HG02885 (cell line): Measurements from ENCODE around the gene ACAD8.
"Not testable (repeated sequence)": the region's sequence is repeated elsewhere in the genome, so short reads cannot be mapped to it uniquely, and the experiment has no call there.

Experiments used
- ATAC-seq: cut with Tn5 transposase; IDR thresholded peaks from one replicate; pipeline ENCODE4 v1.9.1; 2021; ENCODE audit warnings: mild to moderate bottlenecking; ENCODE audit not compliant: unreplicated experiment, poor library complexity

The ACAD8 gene

GRCh38 chr11:134237557-134237922 is 15.8 kb upstream of the ACAD8 start:
- no peak for ATAC-seq

DNA sequence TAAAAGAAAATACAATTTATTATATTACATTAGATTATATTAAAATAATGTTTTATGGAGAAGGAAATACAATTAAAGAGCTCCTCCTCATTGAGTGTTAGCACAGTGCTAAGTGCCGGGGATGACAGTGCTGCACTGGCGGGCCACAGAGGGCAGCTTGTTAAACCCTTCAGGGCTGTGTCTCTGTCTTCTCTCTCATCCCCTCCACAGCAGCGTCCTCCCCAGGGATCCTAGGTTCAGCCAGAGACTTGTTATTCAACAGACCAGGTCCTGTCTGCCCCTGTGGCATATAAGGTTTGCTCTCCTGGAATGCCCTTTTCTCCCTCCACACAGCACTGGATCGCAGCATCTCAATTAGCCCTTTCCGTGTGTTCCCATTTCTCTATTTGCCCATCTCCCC is 14.4 kb upstream of the ACAD8 start:
- ATAC-seq, result no peak

DNA sequence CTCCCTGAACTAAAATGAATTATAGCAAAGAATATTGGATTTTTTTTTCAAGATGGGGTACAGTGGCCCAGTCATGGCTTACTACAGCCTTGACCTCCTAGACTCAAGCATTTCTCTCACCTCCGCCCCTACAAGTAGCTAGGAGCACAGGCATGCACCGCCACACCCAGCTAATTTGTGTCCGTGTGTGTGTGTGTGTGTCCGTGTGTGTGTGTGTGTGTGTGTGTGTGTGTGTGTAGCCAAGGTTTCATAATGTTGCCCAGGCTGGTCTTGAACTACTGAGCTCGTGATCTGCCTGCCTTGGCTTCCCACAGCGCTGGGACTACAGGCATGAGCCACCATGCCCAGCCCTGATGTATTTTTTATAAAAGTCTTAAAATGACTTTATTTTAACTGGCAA is 12.8 kb upstream of the ACAD8 start:
- ATAC-seq, result no peak

DNA sequence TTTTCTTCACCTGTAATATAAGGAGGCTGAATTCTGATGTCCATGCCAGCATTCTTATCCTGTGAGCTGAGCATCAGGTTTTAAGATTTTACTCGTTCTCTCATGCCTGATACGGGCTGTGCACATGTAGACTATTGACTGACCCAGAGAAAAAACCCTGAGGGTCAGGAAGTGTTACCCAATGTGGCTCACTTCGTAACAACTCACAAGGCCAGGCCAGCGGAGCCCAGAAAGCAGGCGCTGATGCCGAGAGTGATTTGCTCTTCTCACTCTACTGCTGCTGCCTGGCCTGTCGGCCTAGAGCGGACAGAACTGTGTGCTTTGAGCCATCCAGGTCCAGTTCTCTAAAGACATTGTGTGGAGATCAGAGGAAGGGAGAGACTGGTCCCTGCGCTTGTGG is 11.0 kb upstream of the ACAD8 start:
- ATAC-seq, result no peak

GRCh38 chr11:134243913-134244312 is 9.5 kb upstream of the ACAD8 start:
- no peak for ATAC-seq

DNA sequence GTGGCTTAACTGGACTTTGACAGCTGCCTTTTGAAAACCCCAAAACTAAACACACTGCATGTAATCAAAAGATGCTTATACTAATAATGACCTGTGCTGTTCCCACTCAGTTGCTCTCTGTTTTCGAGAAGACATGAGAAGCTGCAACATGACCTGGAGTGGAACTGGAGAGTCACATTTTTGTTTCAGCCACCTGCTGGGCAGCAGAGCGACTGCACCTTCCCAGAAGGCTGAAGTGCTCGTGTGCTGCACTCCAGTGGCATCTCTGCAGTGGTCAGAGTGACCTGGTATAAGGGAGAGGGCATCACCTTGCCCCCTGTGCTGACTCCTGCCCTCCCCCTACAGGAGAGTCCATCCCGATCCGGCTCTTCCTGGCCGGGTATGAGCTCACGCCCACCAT is 8.8 kb upstream of the ACAD8 start:
- ATAC-seq, result peak; percentile 79

DNA sequence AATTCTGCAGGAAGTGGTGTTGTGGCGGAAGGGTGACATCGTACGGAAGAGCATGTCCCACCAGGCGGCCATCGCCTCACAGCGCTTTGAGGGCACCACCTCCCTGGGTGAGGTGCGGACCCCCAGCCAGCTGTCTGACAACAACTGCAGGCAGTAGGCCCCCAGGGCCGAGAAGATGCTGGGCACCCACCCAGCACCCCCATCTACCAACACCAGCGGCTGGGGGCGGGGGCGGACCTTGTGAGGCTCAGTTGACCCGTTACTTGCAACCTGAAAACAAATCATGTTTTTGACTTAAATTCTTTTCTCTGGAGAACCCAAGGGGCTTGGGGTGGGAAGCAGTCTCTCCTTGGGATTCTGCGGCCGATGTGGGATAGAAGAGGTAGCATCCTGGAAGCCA is 7.9 kb upstream of the ACAD8 start:
- no peak for ATAC-seq

DNA sequence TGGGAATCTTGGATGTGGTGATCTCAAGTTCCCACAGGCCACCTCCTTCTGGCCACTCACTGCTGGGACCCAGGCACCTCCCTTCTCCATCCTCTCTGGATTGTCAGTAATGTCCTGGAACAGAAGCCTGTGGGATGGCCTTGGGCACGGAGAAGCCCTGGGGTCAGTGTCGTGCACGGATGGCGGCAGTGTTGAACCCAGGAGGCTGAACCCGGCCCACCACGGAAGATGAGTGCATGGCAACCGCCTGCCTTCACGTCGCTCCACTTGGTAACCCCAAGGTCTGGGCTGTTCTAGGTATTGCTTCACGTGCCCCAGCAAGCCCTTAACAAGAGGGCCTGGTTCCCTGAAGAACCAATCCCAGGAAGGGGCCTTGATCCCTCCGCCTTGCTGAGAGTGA is 7.3 kb upstream of the ACAD8 start:
- ATAC-seq, result no peak

DNA sequence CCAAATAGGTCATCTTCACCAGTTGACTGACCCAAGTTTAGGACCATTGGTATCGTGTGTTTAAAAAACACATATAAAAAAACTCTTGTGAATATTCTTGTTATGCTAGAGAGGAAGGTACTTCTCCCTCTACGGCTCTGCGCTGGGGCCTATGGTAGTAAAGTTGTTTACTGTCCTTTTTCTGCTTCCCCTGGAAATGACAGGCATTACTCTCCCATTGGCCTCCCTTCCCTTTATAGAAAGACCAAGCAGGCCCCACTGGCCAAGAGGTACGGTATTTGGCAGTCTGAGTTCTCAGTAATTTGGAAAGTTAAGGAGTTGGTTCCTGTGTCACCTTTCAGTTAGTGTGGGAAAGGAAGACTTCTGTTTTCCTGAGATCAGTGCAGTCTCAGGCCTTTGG is 6.7 kb upstream of the ACAD8 start:
- ATAC-seq, result no peak

- ATAC-seq, result no peak
These were observed 4.4 kb upstream of the ACAD8 start for GRCh38 chr11:134248910-134249480.

DNA sequence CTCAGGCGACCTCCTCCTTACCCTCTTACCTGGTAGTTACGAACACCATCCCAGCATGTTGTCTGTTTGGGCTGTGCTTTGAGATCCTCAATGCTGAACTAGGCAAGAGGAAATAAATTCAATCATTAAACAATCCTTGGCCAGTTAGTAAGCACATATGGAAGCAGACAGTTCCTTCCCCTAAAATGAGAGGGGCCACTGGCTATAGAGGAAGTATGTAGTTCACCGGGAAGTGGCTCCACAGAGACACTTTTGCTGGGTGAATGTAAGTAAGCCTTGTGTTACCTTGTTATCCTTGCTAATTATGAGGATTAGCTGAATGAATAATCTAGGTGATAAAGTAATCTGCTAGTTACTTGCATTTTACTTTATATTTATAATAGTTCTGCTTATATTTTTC is 3.1 kb upstream of the ACAD8 start:
- ATAC-seq, result no peak

GRCh38 chr11:134250675-134251074 is 2.7 kb upstream of the ACAD8 start:
- no peak for ATAC-seq

DNA sequence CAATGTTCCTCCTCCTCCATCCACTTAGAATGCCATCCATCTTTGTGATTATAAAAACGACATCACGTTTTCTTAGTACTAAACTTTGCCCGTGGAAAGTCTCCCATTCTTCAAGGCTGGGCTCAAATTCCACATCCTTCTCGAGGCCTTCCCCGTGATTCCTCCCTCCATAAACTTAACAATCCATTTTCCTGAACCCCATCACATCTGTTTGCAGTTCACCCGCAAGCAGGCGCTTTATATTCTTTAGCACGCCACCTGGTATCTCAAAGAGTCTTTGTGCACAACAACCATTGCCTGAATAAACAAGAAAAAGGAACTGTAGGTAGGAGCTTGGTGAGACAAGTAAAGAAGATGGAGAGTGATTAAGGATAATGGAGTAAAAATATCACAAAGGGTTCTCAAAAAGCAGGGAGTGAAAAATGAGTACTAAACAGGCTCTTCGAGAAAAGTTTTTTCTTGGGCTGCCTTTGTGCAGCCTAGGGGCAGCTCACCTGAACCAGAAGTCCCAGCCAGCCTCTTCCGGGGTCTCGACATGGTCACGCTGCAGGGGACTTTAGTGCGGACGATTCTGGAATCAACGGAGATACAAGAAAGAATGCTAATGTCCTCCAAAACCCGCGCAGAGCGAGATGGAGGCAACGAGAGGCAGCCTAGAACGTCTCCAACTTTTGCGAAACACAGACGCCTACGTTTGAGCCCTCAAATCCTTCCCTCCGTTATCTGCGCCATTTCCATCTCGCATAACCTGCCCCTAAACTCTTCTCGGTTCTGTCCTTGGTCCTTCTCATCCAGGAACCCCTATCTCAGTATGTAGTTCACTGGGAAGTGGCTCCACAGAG is 801 bp upstream of the ACAD8 start:
- ATAC-seq, result peak; percentile 33

DNA sequence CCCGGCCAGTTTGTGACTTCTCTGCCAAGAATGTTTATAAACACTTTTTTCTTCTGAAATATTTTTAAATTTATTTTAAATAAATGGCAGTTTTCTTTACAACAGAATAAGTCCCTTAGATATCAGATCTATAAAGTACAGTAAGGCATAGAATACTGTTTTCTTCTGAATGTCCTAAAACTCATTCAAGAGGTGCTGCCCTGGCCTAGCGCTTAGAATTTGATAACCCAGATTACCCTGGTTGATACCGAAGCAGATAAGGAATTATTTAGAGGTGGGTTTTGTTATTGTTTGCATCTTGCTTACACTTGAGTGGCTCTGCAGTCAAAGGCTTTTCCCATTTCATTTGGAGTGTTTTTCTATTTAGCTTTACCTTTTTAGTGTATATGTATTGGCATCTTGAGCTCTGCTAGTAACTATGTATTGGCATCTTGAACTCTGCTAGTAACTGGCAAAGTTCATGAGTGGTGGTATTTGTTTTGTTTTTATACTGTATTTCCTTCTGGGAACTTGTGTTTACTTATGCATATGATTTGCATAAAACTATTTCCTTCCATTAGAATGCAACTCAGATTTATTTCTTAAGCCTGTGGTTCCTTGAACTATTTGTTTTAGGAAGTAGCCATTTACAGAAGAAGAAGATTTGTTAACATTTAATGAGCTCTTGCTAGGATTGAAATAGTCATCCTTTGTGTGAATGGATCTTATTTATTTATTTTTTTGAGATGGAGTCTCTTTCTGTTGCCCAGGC is 1.2 kb downstream of the ACAD8 start:
- no peak for ATAC-seq

DNA sequence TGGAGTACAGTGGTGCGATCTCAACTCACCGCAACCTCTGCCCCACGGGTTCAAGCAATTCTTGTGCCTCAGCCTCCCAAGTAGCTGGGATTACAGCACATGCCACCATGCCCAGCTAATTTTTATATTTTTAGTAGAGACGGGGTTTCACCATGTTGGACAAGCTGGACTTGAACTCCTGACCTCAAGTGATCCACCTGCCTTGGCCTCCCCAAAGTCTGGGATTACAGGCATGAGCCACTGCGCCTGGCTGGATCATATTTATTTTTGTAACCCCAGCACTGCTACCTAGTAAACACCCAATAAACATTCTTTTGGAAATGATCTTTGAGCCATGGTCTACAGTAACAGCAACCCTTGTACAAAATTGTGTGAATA is 1.8 kb downstream of the ACAD8 start:
- ATAC-seq, result not testable (repeated sequence)

- no peak for ATAC-seq
These were observed 3.7 kb downstream of the ACAD8 start for GRCh38 chr11:134257101-134257500.

- no peak for ATAC-seq
These were observed 5.2 kb downstream of the ACAD8 start for GRCh38 chr11:134258577-134258976.

GRCh38 chr11:134260503-134260902 is 7.1 kb downstream of the ACAD8 start:
- ATAC-seq, result no peak

DNA sequence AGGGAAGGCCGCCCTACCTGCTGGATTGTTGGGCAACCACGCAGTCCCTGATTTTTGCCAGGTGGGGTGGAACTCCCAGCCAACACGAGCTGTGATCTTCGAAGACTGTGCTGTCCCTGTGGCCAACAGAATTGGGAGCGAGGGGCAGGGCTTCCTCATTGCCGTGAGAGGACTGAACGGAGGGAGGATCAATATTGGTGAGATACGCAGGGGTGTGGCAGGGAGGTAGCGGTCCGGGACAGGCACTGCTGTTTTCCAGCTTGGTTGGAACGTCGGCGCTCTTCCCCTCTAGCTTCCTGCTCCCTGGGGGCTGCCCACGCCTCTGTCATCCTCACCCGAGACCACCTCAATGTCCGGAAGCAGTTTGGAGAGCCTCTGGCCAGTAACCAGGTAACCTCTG is 7.6 kb downstream of the ACAD8 start:
- no peak for ATAC-seq

DNA sequence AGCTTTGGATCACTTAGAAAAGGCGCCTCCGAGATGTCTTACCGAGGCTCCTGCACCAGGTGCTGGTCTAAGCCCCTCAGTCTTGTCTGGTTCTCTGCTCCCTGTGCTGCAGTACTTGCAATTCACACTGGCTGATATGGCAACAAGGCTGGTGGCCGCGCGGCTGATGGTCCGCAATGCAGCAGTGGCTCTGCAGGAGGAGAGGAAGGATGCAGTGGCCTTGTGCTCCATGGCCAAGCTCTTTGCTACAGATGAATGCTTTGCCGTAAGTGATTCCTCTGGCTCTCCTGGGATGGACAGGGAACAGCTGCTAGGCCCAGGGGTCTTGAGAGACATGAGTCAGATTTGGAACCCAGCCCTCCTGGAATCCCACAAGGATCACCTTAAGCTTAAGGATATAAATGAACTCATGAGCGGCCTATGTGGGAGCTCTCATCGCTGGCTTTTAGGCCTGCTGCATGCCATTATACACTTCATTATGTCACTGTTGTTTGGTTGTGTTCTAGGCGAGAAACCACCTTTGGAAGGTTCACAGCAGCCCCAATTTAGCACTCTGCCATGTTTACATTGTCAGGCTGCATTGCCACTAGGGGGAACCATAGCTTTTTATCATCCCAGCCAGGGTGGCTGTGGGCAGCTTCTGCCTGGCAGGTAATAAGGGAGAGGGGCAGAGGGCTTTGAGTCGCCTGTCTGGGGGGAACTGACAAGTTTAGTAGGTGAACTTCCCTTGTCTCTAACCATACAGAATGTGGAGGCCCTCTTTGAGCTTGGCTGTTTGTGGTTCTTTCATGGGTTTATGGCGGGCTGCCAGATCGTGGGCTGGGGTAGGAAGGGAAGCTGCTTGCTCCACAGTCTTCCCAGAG is 8.5 kb downstream of the ACAD8 start:
- ATAC-seq, result no peak
